Measurements from ENCODE around the gene PCNX1. TPM values are rescaled to one million over a fixed set of nuclear protein-coding genes. Genes with fewer than 3 reads are reported as not detected.
A peak's percentile ranks its signal among the peaks of the same experiment; 100 is the strongest.
"Not testable (repeated sequence)": the region's sequence is repeated elsewhere in the genome, so short reads cannot be mapped to it uniquely, and the experiment has no call there.

Gene PCNX1
- total RNA-seq, 2 experiments from 2014 or later: 67.8 to 68.9 TPM

- H3K9me3 Mint-ChIP-seq (ENCODE audit: insufficient read depth): peaks cover 42% of the 10 kb centered on the region
- no peaks in the 10 kb centered on the region for H3K27me3 Mint-ChIP-seq (ENCODE audit: low read depth)
- ATAC-seq (no peak), DNase-seq (no peak)
- H3K27ac Mint-ChIP-seq: no peak overlapping the region
- ChIA-PET POLR2A (interaction anchor here (1.0 to 1.9 kb wide), 2 partner anchors 10 to 35 kb away, joined by 3 to 10 read pairs; partner anchors contain the start of gene PCNX1), CTCF (interaction anchor here (0.7 to 3.1 kb wide), 7 partner anchors 9 to 54 kb away, joined by 3 to 32 read pairs (median 7); partner anchors contain the start of gene PCNX1)
- H3K36me3 Mint-ChIP-seq (ENCODE audit: low read depth): peaks cover 88% of the 10 kb centered on the region
- H3K4me3 Mint-ChIP-seq: no peak overlapping the region
- H3K4me1 Mint-ChIP-seq (ENCODE audit: low read depth): peaks cover 52% of the 10 kb centered on the region
These were observed 35.1 kb downstream of the PCNX1 start for GRCh38 chr14:70942342-70942706.

GRCh38 chr14:70942721-70943120 is 35.5 kb downstream of the PCNX1 start:
- H3K36me3 Mint-ChIP-seq (ENCODE audit: low read depth): peaks cover 88% of the 10 kb centered on the region
- peaks cover 49% of the 10 kb centered on the region for H3K4me1 Mint-ChIP-seq (ENCODE audit: low read depth)
- CTCF ChIA-PET: interaction anchor here (0.7 to 3.1 kb wide), 7 partner anchors 10 to 54 kb away, joined by 3 to 32 read pairs (median 7); partner anchors contain the start of gene PCNX1
- POLR2A ChIA-PET: interaction anchor here (1.9 kb wide), 1 partner anchor 35 kb away, joined by 10 read pairs; the partner anchor contains the start of gene PCNX1
- ATAC-seq; H3K4me3 Mint-ChIP-seq; H3K27ac Mint-ChIP-seq; DNase-seq; H3K27me3 Mint-ChIP-seq (ENCODE audit: low read depth): not testable (repeated sequence)
- H3K9me3 Mint-ChIP-seq (ENCODE audit: insufficient read depth): peaks cover 46% of the 10 kb centered on the region

- Mint-ChIP-seq H3K36me3 (ENCODE audit: low read depth) (peaks cover 86% of the 10 kb centered on the region), H3K4me1 (ENCODE audit: low read depth) (peaks cover 42% of the 10 kb centered on the region), H3K9me3 (ENCODE audit: insufficient read depth) (peaks cover 51% of the 10 kb centered on the region), H3K27me3 (ENCODE audit: low read depth) (no peaks in the 10 kb centered on the region), H3K27ac (no peak overlapping the region), H3K4me3 (no peak overlapping the region)
- DNase-seq (no peak), ATAC-seq (no peak)
- CTCF ChIA-PET: interaction anchor here (0.9 to 1.5 kb wide), 3 partner anchors 9 to 36 kb away, joined by 3 to 5 read pairs (median 4); partner anchors contain the start of gene PCNX1
- POLR2A ChIA-PET: no interaction called here
These were observed 36.6 kb downstream of the PCNX1 start for GRCh38 chr14:70943838-70944237.

GRCh38 chr14:70947739-70948138 is 40.5 kb downstream of the PCNX1 start:
- H3K9me3 Mint-ChIP-seq (ENCODE audit: insufficient read depth): peaks cover 36% of the 10 kb centered on the region
- H3K27me3 Mint-ChIP-seq (ENCODE audit: low read depth): no peaks in the 10 kb centered on the region
- H3K4me3 Mint-ChIP-seq: no peak overlapping the region
- POLR2A ChIA-PET: no interaction called here
- peaks cover 68% of the 10 kb centered on the region for H3K36me3 Mint-ChIP-seq (ENCODE audit: low read depth)
- H3K27ac Mint-ChIP-seq: no peak overlapping the region
- CTCF ChIA-PET: no interaction called here
- ATAC-seq (no peak), DNase-seq (no peak)
- H3K4me1 Mint-ChIP-seq (ENCODE audit: low read depth): peaks cover 5% of the 10 kb centered on the region

- ATAC-seq (no peak), DNase-seq (no peak)
- no peak overlapping the region for H3K4me3 Mint-ChIP-seq
- POLR2A ChIA-PET: interaction anchor here (0.7 to 1.9 kb wide), 4 partner anchors 11 to 143 kb away, joined by 3 to 9 read pairs (median 6); partner anchors contain the start of gene PCNX1
- H3K4me1 Mint-ChIP-seq (ENCODE audit: low read depth): peaks cover 23% of the 10 kb centered on the region
- no peaks in the 10 kb centered on the region for H3K27me3 Mint-ChIP-seq (ENCODE audit: low read depth)
- peaks cover 10% of the 10 kb centered on the region for H3K9me3 Mint-ChIP-seq (ENCODE audit: insufficient read depth)
- peaks cover 33% of the 10 kb centered on the region for H3K36me3 Mint-ChIP-seq (ENCODE audit: low read depth)
- no peak overlapping the region for H3K27ac Mint-ChIP-seq
- CTCF ChIA-PET: interaction anchor here (1.0 to 7.9 kb wide), 11 partner anchors 9 to 133 kb away, joined by 3 to 176 read pairs (median 18); partner anchors contain the start of gene PCNX1
These were observed 45.2 kb downstream of the PCNX1 start for GRCh38 chr14:70952485-70952884.

- POLR2A ChIA-PET: interaction anchor here (1.4 to 1.9 kb wide), 2 partner anchors 13 to 47 kb away, joined by 4 to 9 read pairs; partner anchors contain the start of gene PCNX1
- H3K27ac Mint-ChIP-seq: no peak overlapping the region
- H3K4me3 Mint-ChIP-seq: no peak overlapping the region
- ATAC-seq: no peak
- no peak for DNase-seq
- peaks cover 3% of the 10 kb centered on the region for H3K9me3 Mint-ChIP-seq (ENCODE audit: insufficient read depth)
- H3K27me3 Mint-ChIP-seq (ENCODE audit: low read depth): no peaks in the 10 kb centered on the region
- H3K36me3 Mint-ChIP-seq (ENCODE audit: low read depth): peaks cover 29% of the 10 kb centered on the region
- CTCF ChIA-PET: interaction anchor here (0.7 to 7.9 kb wide), 23 partner anchors 12 to 799 kb away, joined by 3 to 176 read pairs (median 7); partner anchors contain the start of genes MAP3K9 and PCNX1
- peaks cover 23% of the 10 kb centered on the region for H3K4me1 Mint-ChIP-seq (ENCODE audit: low read depth)
These were observed 46.8 kb downstream of the PCNX1 start for GRCh38 chr14:70954068-70954467.

- ATAC-seq (peak; percentile 75), DNase-seq (peak; percentile 64)
- Mint-ChIP-seq H3K27ac (no peak overlapping the region), H3K4me3 (no peak overlapping the region), H3K27me3 (ENCODE audit: low read depth) (no peaks in the 10 kb centered on the region), H3K9me3 (ENCODE audit: insufficient read depth) (no peaks in the 10 kb centered on the region), H3K4me1 (ENCODE audit: low read depth) (peaks cover 23% of the 10 kb centered on the region), H3K36me3 (ENCODE audit: low read depth) (peaks cover 24% of the 10 kb centered on the region)
- CTCF ChIA-PET: interaction anchor here (0.6 to 7.9 kb wide), 34 partner anchors 9 to 147 kb away, joined by 3 to 176 read pairs (median 5); partner anchors contain the start of genes MAP3K9 and PCNX1
- POLR2A ChIA-PET: interaction anchor here (1.0 to 1.2 kb wide), 4 partner anchors 41 to 597 kb away, joined by 3 to 4 read pairs (median 4); partner anchors contain the start of gene PCNX1
These were observed 48.6 kb downstream of the PCNX1 start for GRCh38 chr14:70955543-70956480.

GRCh38 chr14:70956511-70956910 is 49.3 kb downstream of the PCNX1 start:
- Mint-ChIP-seq H3K27ac (no peak overlapping the region), H3K27me3 (ENCODE audit: low read depth) (no peaks in the 10 kb centered on the region), H3K4me1 (ENCODE audit: low read depth) (peaks cover 23% of the 10 kb centered on the region), H3K4me3 (no peak overlapping the region), H3K9me3 (ENCODE audit: insufficient read depth) (no peaks in the 10 kb centered on the region), H3K36me3 (ENCODE audit: low read depth) (peaks cover 19% of the 10 kb centered on the region)
- ChIA-PET POLR2A (interaction anchor here (1.0 to 1.2 kb wide), 2 partner anchors 42 to 49 kb away, joined by 3 to 4 read pairs; partner anchors contain the start of gene PCNX1), CTCF (interaction anchor here (1.0 to 7.9 kb wide), 13 partner anchors 10 to 137 kb away, joined by 4 to 176 read pairs (median 8); partner anchors contain the start of gene PCNX1)
- DNase-seq (no peak), ATAC-seq (no peak)

- peaks cover 24% of the 10 kb centered on the region for H3K36me3 Mint-ChIP-seq (ENCODE audit: low read depth)
- no peak for DNase-seq
- no peaks in the 10 kb centered on the region for H3K9me3 Mint-ChIP-seq (ENCODE audit: insufficient read depth)
- no peaks in the 10 kb centered on the region for H3K27me3 Mint-ChIP-seq (ENCODE audit: low read depth)
- CTCF ChIA-PET: interaction anchor here (1.6 to 7.9 kb wide), 3 partner anchors 14 to 140 kb away, joined by 7 to 176 read pairs (median 19); partner anchors contain the start of gene PCNX1
- H3K4me3 Mint-ChIP-seq: no peak overlapping the region
- POLR2A ChIA-PET: no interaction called here
- peaks cover 23% of the 10 kb centered on the region for H3K4me1 Mint-ChIP-seq (ENCODE audit: low read depth)
- no peak for ATAC-seq
- H3K27ac Mint-ChIP-seq: no peak overlapping the region
These were observed 50.5 kb downstream of the PCNX1 start for GRCh38 chr14:70957710-70958109.

GRCh38 chr14:70962935-70963334 is 55.7 kb downstream of the PCNX1 start:
- DNase-seq (no peak), ATAC-seq (no peak)
- Mint-ChIP-seq H3K27me3 (ENCODE audit: low read depth) (no peaks in the 10 kb centered on the region), H3K27ac (no peak overlapping the region), H3K9me3 (ENCODE audit: insufficient read depth) (no peaks in the 10 kb centered on the region), H3K4me1 (ENCODE audit: low read depth) (peaks cover 5% of the 10 kb centered on the region), H3K4me3 (no peak overlapping the region), H3K36me3 (ENCODE audit: low read depth) (peaks cover 39% of the 10 kb centered on the region)
- CTCF ChIA-PET: interaction anchor here (2.7 kb wide), 1 partner anchor 145 kb away, joined by 13 read pairs; no protein-coding TSS in a partner anchor
- POLR2A ChIA-PET: no interaction called here

- Mint-ChIP-seq H3K4me3 (no peak overlapping the region), H3K27ac (no peak overlapping the region), H3K4me1 (ENCODE audit: low read depth) (peaks cover 11% of the 10 kb centered on the region), H3K27me3 (ENCODE audit: low read depth) (no peaks in the 10 kb centered on the region), H3K9me3 (ENCODE audit: insufficient read depth) (no peaks in the 10 kb centered on the region), H3K36me3 (ENCODE audit: low read depth) (peaks cover 39% of the 10 kb centered on the region)
- POLR2A ChIA-PET: no interaction called here
- no peak for DNase-seq
- ATAC-seq: no peak
- CTCF ChIA-PET: interaction anchor here (0.7 to 2.7 kb wide), 4 partner anchors 8 to 563 kb away, joined by 3 to 13 read pairs (median 5); no protein-coding TSS in a partner anchor
These were observed 57.2 kb downstream of the PCNX1 start for GRCh38 chr14:70964492-70964891.

Measured in activated CD8-positive, alpha-beta T cell treated with anti-CD3 and anti-CD28 coated beads, Interleukin-2, amount 10 ng/mL, durations not matched to agents 7 days and 5 days (primary cell).